HFFc6 (cell line): ENCODE measurements around the gene HES4. TPM values are rescaled to one million over a fixed set of nuclear protein-coding genes. Genes with fewer than 3 reads are reported as not detected.
"Not testable (repeated sequence)": the region's sequence is repeated elsewhere in the genome, so short reads cannot be mapped to it uniquely, and the experiment has no call there.

Source experiments
- DNase-seq: peaks from one replicate; pipeline ENCODE4 v3.0.0-alpha.2; 2018
- H3K27ac Mint-ChIP-seq: 2 replicates; pipeline ENCODE4 v1.8.0; 2020; ENCODE audit warnings: mild to moderate bottlenecking, mixed read lengths
- H3K27me3 Mint-ChIP-seq: 2 replicates; pipeline ENCODE4 v1.8.0; 2021; ENCODE audit warnings: mild to moderate bottlenecking, moderate library complexity, mixed read lengths; ENCODE audit not compliant: insufficient read depth
- H3K36me3 Mint-ChIP-seq: 2 replicates; pipeline ENCODE4 v1.8.0; 2021; ENCODE audit warnings: low read depth, mixed read lengths
- H3K4me1 Mint-ChIP-seq: 2 replicates; pipeline ENCODE4 v1.8.0; 2020; ENCODE audit warnings: low read depth, mixed read lengths
- H3K4me3 Mint-ChIP-seq: 2 replicates; pipeline ENCODE4 v1.8.0; 2020; ENCODE audit warnings: mild to moderate bottlenecking, moderate library complexity, mixed read lengths
- H3K9me3 Mint-ChIP-seq: 2 replicates; pipeline ENCODE4 v1.8.0; 2020; ENCODE audit warnings: mild to moderate bottlenecking, mixed read lengths
- CTCF ChIP-seq: fragments of 200-600 bp; sonication (generic); IDR thresholded peaks from 2 replicates; pipeline ENCODE4 v1.5.0; 2021; ENCODE audit warnings: antibody characterized with exemption, mild to moderate bottlenecking
- total RNA-seq, 6 experiments: library from RNA; stranded (reverse); fragmentation: NEBNext Ultra II Directional; extraction: Animal tissue kit (Norgen Biotek cat#: 25700); gene quantifications; 2 replicates in 1 of 6; 3 replicates in 5 of 6; pipeline ENCODE4 v1.2.3, GENCODE V29; 2021

Gene HES4
- total RNA-seq, 6 experiments from 2014 or later = 14.1 to 17.4 (median 15.6) TPM

GRCh38 chr1:995665-996633, 3.9 kb downstream of the HES4 start:
- no peak for TF ChIP-seq CTCF
- Mint-ChIP-seq H3K36me3 (peaks cover 15% of the 10 kb centered on the region), H3K27me3 (peaks cover 22% of the 10 kb centered on the region), H3K4me1 (peaks cover 10% of the 10 kb centered on the region), H3K27ac (no peak overlapping the region; the same call in 1 of the 2 replicates), H3K4me3 (no peak overlapping the region), H3K9me3 (peaks cover 23% of the 10 kb centered on the region)
- DNase-seq = no peak

- Mint-ChIP-seq H3K27me3 (peaks cover 22% of the 10 kb centered on the region), H3K9me3 (peaks cover 24% of the 10 kb centered on the region), H3K36me3 (peaks cover 15% of the 10 kb centered on the region)
- DNase-seq, H3K27ac Mint-ChIP-seq, H3K4me3 Mint-ChIP-seq, H3K4me1 Mint-ChIP-seq: not testable (repeated sequence)
Measured at GRCh38 chr1:994546-994945, 5.4 kb downstream of the HES4 start.

GRCh38 chr1:993379-993995, 6.4 kb downstream of the HES4 start:
- Mint-ChIP-seq H3K9me3 (peaks cover 24% of the 10 kb centered on the region), H3K27me3 (peaks cover 27% of the 10 kb centered on the region), H3K4me1 (peaks cover 6% of the 10 kb centered on the region), H3K27ac (no peak overlapping the region), H3K36me3 (peaks cover 22% of the 10 kb centered on the region), H3K4me3 (no peak overlapping the region)
- no peak for TF ChIP-seq CTCF
- DNase-seq = no peak

- no peak for DNase-seq
- Mint-ChIP-seq H3K36me3 (peaks cover 23% of the 10 kb centered on the region), H3K4me1 (peaks cover 6% of the 10 kb centered on the region), H3K27ac (0 out of 2 replicates have a peak overlapping the region, but pooled peaks have one; percentile 13), H3K9me3 (peaks cover 24% of the 10 kb centered on the region), H3K4me3 (no peak overlapping the region), H3K27me3 (peaks cover 29% of the 10 kb centered on the region)
- no peak for TF ChIP-seq CTCF
Measured at GRCh38 chr1:992362-992761, 7.5 kb downstream of the HES4 start.

- Mint-ChIP-seq H3K4me1 (peaks cover 6% of the 10 kb centered on the region), H3K4me3 (no peak overlapping the region), H3K27ac (no peak overlapping the region), H3K36me3 (peaks cover 23% of the 10 kb centered on the region), H3K9me3 (peaks cover 24% of the 10 kb centered on the region), H3K27me3 (peaks cover 29% of the 10 kb centered on the region)
- no peak for DNase-seq
- no peak for TF ChIP-seq CTCF
Measured at GRCh38 chr1:991895-992294, 8.0 kb downstream of the HES4 start.

- not testable (repeated sequence) for H3K4me1 Mint-ChIP-seq, H3K27ac Mint-ChIP-seq, H3K4me3 Mint-ChIP-seq, DNase-seq
- H3K36me3 Mint-ChIP-seq = peaks cover 23% of the 10 kb centered on the region
- H3K9me3 Mint-ChIP-seq = peaks cover 24% of the 10 kb centered on the region
- peaks cover 29% of the 10 kb centered on the region for H3K27me3 Mint-ChIP-seq
Measured at GRCh38 chr1:991275-991674, 8.6 kb downstream of the HES4 start.

GRCh38 chr1:988061-988460, 11.8 kb downstream of the HES4 start:
- H3K4me1 Mint-ChIP-seq, DNase-seq, H3K27ac Mint-ChIP-seq, H3K4me3 Mint-ChIP-seq: not testable (repeated sequence)
- Mint-ChIP-seq H3K27me3 (peaks cover 24% of the 10 kb centered on the region), H3K36me3 (peaks cover 23% of the 10 kb centered on the region), H3K9me3 (peaks cover 21% of the 10 kb centered on the region)
